C4-2B (cell line): Measurements from ENCODE around the gene ZNF593OS.

Source experiments
- H3K27ac ChIP-seq: fragments of 450-650 bp; 2 replicates; pipeline ENCODE4 v1.5.1; 2017
- CTCF ChIP-seq: fragments of 450-650 bp; conservative IDR thresholded peaks from 2 replicates; pipeline ENCODE4 v1.5.1; 2017; ENCODE audit warnings: mild to moderate bottlenecking
- ZFX ChIP-seq: fragments of 450-650 bp; IDR thresholded peaks from 2 replicates; pipeline ENCODE4 v1.6.1; 2017

Gene ZNF593OS

GRCh38 chr1:26182383-26182696, 10.7 kb upstream of the ZNF593OS start:
- no peak overlapping the region for H3K27ac ChIP-seq
- TF ChIP-seq ZFX (no peak), CTCF (no peak)

GRCh38 chr1:26181586-26182382, 10.2 kb upstream of the ZNF593OS start:
- no peak overlapping the region for H3K27ac ChIP-seq
- TF ChIP-seq CTCF (no peak), ZFX (no peak)

GRCh38 chr1:26180010-26180506, 8.4 kb upstream of the ZNF593OS start:
- H3K27ac ChIP-seq: no peak overlapping the region
- no peak for TF ChIP-seq ZFX
- TF ChIP-seq CTCF: no peak

GRCh38 chr1:26177182-26177684, 5.6 kb upstream of the ZNF593OS start, which contains the start of gene CNKSR1:
Gene CNKSR1 (plus strand): TSS chr1:26177491. CDS start chr1:26177548, 57 bp downstream.
- TF ChIP-seq ZFX: no peak
- peak; percentile 40; the same call in 1 of the 2 replicates for TF ChIP-seq CTCF
- H3K27ac ChIP-seq: peak within 1 kb of the TSS; percentile 64

GRCh38 chr1:26175346-26175745, 3.7 kb upstream of the ZNF593OS start:
- TF ChIP-seq ZFX (no peak), CTCF (no peak)
- no peak overlapping the region for H3K27ac ChIP-seq

GRCh38 chr1:26170472-26170821, 1.2 kb downstream of the ZNF593OS start:
- H3K27ac ChIP-seq: peak overlapping the region; percentile 86
- TF ChIP-seq CTCF: no peak
- TF ChIP-seq ZFX: no peak

- H3K27ac ChIP-seq: peak within 1 kb of the TSS; percentile 86
- TF ChIP-seq CTCF: peak; percentile 87
- TF ChIP-seq ZFX: no peak
Observed at GRCh38 chr1:26169669-26170471, 1.8 kb downstream of the ZNF593OS start, which contains the start of gene ZNF593. Gene ZNF593 (plus strand): TSS chr1:26169908. CDS start chr1:26169984, 76 bp downstream.
